MM.1S (cell line): ENCODE data around the gene ITGA2B.

Experiments used
- DNase-seq: peaks from one replicate; pipeline ENCODE4 v3.0.0-alpha.2; 2015
- H2AFZ ChIP-seq: fragments of 300-600 bp; sonication (generic); 2 replicates; pipeline ENCODE4 v1.6.0; 2016; ENCODE audit warnings: antibody characterized with exemption, low read length
- H3F3A ChIP-seq: fragments of 300-600 bp; sonication (generic); 2 replicates; pipeline ENCODE4 v1.6.1; 2016; ENCODE audit warnings: mild to moderate bottlenecking, antibody characterized with exemption, low read length, moderate library complexity, mixed read lengths; ENCODE audit not compliant: insufficient read depth
- H3K27ac ChIP-seq: fragments of 300-600 bp; sonication (generic); 2 replicates; pipeline ENCODE4 v1.5.1; 2016; ENCODE audit warnings: mild to moderate bottlenecking, low read length
- H3K27me3 ChIP-seq: fragments of 300-600 bp; sonication (generic); replicated peaks from 2 replicates; pipeline ENCODE4 v1.6.0; 2016; ENCODE audit warnings: low read length; ENCODE audit not compliant: insufficient read depth
- H3K36me3 ChIP-seq: fragments of 300-600 bp; sonication (generic); replicated peaks from 2 replicates; pipeline ENCODE4 v1.6.1; 2016; ENCODE audit warnings: mild to moderate bottlenecking, low read length, mixed read lengths; ENCODE audit not compliant: insufficient read depth
- H3K4me1 ChIP-seq: fragments of 300-600 bp; sonication (generic); 2 replicates; pipeline ENCODE4 v1.6.1; 2016; ENCODE audit warnings: low read length, mixed read lengths
- H3K4me2 ChIP-seq: fragments of 300-600 bp; sonication (generic); 2 replicates; pipeline ENCODE4 v1.6.0; 2016; ENCODE audit warnings: low read depth, low read length
- H3K4me3 ChIP-seq: fragments of 300-600 bp; sonication (generic); 2 replicates; pipeline ENCODE4 v1.5.1; 2016; ENCODE audit warnings: low read length, mixed read lengths
- H3K79me2 ChIP-seq: fragments of 300-600 bp; sonication (generic); 2 replicates; pipeline ENCODE4 v1.6.1; 2016; ENCODE audit warnings: mixed run types, low read length, mixed read lengths
- H3K9ac ChIP-seq: fragments of 300-600 bp; sonication (generic); 2 replicates; pipeline ENCODE4 v1.6.1; 2016; ENCODE audit warnings: low read length, mixed read lengths
- H3K9me2 ChIP-seq: fragments of 300-600 bp; sonication (generic); replicated peaks from 2 replicates; pipeline ENCODE4 v1.6.1; 2016; ENCODE audit warnings: mild to moderate bottlenecking, low read length, mixed read lengths; ENCODE audit not compliant: insufficient read depth
- H3K9me3 ChIP-seq: fragments of 300-600 bp; sonication (generic); replicated peaks from 2 replicates; pipeline ENCODE4 v1.6.1; 2016; ENCODE audit warnings: mild to moderate bottlenecking, low read length, mixed read lengths; ENCODE audit not compliant: insufficient read depth
- H4K20me1 ChIP-seq: fragments of 300-600 bp; sonication (generic); 2 replicates; pipeline ENCODE4 v1.6.1; 2016; ENCODE audit warnings: mild to moderate bottlenecking, low read length, moderate library complexity, mixed read lengths; ENCODE audit not compliant: insufficient read depth
- CTCF ChIP-seq: fragments of 300-600 bp; sonication (generic); IDR thresholded peaks from 2 replicates; pipeline ENCODE4 v1.5.1; 2016; ENCODE audit warnings: antibody characterized with exemption, low read length, mixed read lengths
- EZH2 ChIP-seq: fragments of 300-600 bp; sonication (generic); optimal IDR thresholded peaks from 2 replicates; pipeline ENCODE3; 2017; ENCODE audit warnings: low read depth, mild to moderate bottlenecking, antibody characterized with exemption, low read length, mixed read lengths
- EZH2phosphoT487 ChIP-seq: fragments of 300-600 bp; sonication (generic); IDR thresholded peaks from 2 replicates; pipeline ENCODE4 v1.6.1; 2018; ENCODE audit warnings: antibody characterized with exemption, low read length

Gene ITGA2B

DNA sequence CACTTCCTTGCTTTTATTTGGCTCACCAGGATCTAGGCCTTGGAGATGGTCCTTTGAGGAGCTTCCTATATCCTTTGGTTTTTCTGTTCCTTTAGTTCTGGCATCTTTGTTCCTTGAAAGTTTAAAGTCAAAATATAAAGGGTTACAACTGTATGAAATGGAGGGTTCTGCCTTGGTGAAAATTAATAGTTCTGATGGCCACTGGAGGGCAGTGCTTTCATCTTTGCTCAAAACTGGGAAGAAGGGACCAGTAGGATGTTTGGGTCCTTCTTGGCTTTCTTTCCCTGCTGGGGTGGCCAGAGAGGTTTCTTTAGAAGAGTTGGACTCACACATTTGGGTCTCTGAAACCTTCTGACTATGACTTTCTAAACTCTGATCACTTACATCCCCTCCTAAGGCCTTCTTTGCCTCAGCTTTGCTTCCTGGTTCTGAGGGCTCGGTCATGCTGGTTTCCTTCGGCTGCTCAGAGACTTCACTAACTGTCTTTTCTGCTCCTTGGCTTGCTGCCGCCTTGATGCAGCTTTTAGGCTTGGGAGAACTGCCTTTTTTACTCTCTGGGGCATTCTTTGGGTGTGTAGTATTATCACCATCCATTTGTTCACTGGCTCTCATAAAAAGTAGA lies 10.9 kb upstream of the ITGA2B start:
- Histone ChIP-seq H3K27ac (no peak overlapping the region), H3K4me1 (peaks cover 14% of the 10 kb centered on the region), H3K36me3 (peaks cover 4% of the 10 kb centered on the region; the same call in 1 of the 2 replicates)

GRCh38 chr17:44398692-44399691 lies 9.5 kb upstream of the ITGA2B start:
- Histone ChIP-seq H3K36me3 (peaks cover 4% of the 10 kb centered on the region; the same call in 1 of the 2 replicates), H3K79me2 (no peaks in the 10 kb centered on the region), H3K4me3 (no peak overlapping the region), H3K9me3 (no peaks in the 10 kb centered on the region), H2AFZ (no peak overlapping the region), H3K9me2 (no peaks in the 10 kb centered on the region), H3K9ac (no peak overlapping the region), H3F3A (peaks cover 9% of the 10 kb centered on the region; the same call in 1 of the 2 replicates), H3K27ac (no peak overlapping the region), H3K27me3 (no peaks in the 10 kb centered on the region), H4K20me1 (no peaks in the 10 kb centered on the region; the same call in 1 of the 2 replicates), H3K4me2 (no peak overlapping the region), H3K4me1 (peaks cover 14% of the 10 kb centered on the region)
- DNase-seq: no peak
- TF ChIP-seq EZH2: no peak
- no peak for TF ChIP-seq EZH2phosphoT487
- no peak for TF ChIP-seq CTCF

More for the DNA sequence above, 10.9 kb upstream of the ITGA2B start:
- peak; percentile 13 for DNase-seq
- Histone ChIP-seq H3K9me2 (no peaks in the 10 kb centered on the region), H3K4me2 (no peak overlapping the region), H3K9me3 (no peaks in the 10 kb centered on the region), H4K20me1 (no peaks in the 10 kb centered on the region; the same call in 1 of the 2 replicates), H2AFZ (no peak overlapping the region), H3F3A (peaks cover 9% of the 10 kb centered on the region; the same call in 1 of the 2 replicates), H3K79me2 (no peaks in the 10 kb centered on the region), H3K4me3 (no peak overlapping the region), H3K27me3 (no peaks in the 10 kb centered on the region), H3K9ac (no peak overlapping the region)
- TF ChIP-seq EZH2phosphoT487: no peak
- TF ChIP-seq CTCF: peak; percentile 59

DNA sequence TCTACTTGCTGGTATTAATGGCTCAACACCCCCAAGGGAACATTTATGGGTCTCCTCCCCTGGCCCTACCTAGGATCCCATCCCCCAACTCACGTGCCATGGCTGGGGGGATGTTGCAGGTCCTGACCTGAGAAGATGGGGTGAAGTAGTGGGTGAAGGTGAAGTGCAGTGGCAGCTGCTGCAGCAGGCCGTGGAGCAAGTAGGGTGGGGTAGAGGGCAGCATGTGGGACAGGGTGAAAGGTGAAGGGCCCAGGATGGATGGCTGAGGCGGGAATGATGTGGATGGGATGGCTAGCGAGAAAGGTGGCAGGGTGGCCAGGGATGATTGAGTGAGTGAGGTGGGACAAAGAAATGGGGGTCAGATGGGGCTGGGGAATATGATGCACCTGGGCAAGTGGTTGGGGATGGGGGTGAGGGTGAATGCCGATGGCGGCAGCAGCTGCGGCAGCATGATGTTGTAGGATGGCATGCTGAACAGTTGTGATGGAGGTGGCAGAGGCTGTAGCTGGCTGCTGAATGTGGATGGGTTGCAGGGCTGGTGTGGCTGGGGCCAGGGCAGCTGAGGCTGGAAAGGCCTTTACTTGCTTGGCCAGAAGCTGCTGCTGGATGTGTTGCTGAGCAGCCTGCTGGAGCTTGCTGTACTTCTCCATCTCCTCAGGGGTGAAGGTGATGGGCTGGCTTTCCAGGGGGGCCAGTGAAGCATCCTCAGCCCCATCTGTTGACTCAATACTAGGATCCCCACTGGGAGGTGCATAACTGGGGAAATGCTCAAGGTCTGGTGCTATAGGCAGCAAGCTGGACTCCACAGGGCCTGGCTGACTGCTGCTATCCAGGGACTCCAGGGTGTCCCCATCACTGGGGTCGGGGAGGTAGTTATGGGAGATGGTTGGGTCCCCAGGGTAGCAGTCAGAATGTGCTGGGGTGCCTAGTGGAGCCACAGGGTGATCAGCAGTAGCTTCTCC lies 8.3 kb upstream of the ITGA2B start:
- H3K9me2 ChIP-seq: no peaks in the 10 kb centered on the region
- DNase-seq: no peak
- H3K4me1 ChIP-seq: peaks cover 6% of the 10 kb centered on the region
- no peaks in the 10 kb centered on the region for H3K79me2 ChIP-seq
- H3K27ac ChIP-seq: no peak overlapping the region
- no peaks in the 10 kb centered on the region for H3K9me3 ChIP-seq
- TF ChIP-seq EZH2phosphoT487 (no peak), EZH2 (no peak), CTCF (no peak)
- no peak overlapping the region for H3K4me2 ChIP-seq
- H3K36me3 ChIP-seq: peaks cover 4% of the 10 kb centered on the region; the same call in 1 of the 2 replicates
- H3K9ac ChIP-seq: no peak overlapping the region
- no peaks in the 10 kb centered on the region; the same call in 1 of the 2 replicates for H4K20me1 ChIP-seq
- H3K4me3 ChIP-seq: no peak overlapping the region
- peaks cover 2% of the 10 kb centered on the region; the same call in 1 of the 2 replicates for H3F3A ChIP-seq
- no peaks in the 10 kb centered on the region for H3K27me3 ChIP-seq
- H2AFZ ChIP-seq: no peak overlapping the region
